Eye (tissue), 1 donor: ENCODE data around the gene SNED1.

Experiments used
- DNase-seq: peaks from one replicate; pipeline ENCODE4 v3.0.0-alpha.2; 2015

SNED1 gene

DNA sequence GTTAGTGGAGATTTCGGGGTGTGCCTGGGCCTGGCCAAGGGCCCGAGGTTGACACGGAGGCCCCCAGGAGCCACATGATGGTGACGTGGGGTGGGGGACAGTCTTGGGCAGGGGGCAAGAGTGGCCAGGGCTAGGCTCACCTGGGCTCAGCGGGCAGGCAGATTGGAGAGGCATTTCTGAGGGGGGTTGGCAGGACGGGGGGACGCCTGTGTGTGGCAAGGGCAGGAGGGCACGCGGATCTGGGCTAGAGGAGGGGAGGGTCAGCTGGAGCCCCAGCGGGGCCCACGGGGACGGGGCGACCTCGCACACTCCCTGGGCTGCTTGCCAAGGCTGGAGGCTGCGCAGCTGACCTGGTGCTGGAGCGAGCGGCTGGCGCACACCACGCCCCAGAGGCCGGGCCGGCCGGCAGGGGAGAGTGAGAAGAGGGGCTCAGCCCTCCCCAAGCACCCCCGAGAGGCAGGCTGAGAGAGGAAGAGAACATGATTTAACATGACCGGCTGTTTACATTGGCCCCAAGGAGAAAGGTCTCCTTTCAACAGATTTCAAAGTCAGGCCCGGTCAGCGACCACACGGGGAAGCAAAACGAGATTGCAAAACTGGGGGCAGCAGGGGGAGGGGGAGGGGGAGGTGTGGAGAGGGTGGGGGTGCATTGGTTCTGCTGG, 38.0 kb upstream of the SNED1 start:
- DNase-seq = peak; percentile 85

- DNase-seq = peak; percentile 87
Measured at GRCh38 chr2:240960971-240961876, 37.2 kb upstream of the SNED1 start.

- peak; percentile 53 for DNase-seq
Measured at GRCh38 chr2:240961910-240962299, 36.5 kb upstream of the SNED1 start.

GRCh38 chr2:240962300-240963064, 35.9 kb upstream of the SNED1 start:
- peak; percentile 79 for DNase-seq

- DNase-seq = no peak
Measured at GRCh38 chr2:240963065-240963867, 35.2 kb upstream of the SNED1 start.

GRCh38 chr2:240963868-240964703, 34.3 kb upstream of the SNED1 start:
- DNase-seq = no peak

- DNase-seq = no peak
Measured at GRCh38 chr2:240964704-240965295, 33.6 kb upstream of the SNED1 start.

DNA sequence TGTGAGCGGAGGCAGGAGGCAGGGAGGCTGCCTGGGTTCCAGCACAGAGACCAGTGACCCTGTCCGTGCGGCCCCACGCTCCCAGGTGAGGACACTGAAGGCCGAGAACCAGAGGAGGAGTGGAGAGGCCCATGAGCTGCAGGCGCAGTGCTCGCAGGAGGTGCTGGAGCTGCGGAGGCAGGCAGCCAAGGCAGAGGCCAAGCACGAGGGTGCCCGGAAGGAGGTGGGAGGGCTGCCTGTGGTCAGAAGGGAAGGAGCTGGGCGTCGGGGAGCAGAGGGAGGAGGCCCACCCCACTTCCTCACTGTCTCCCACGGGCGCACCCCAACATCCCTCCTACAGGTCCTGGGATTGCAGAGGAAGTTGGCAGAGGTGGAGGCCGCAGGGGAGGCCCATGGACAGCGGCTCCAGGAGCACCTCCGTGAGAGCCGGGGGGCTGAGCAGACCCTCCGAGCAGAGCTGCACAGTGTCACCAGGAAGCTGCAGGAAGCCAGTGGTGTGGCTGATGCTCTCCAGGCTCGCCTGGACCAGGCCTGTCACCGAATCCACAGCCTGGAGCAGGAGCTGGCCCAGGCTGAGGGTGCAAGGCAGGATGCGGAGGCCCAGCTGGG, 33.0 kb upstream of the SNED1 start:
- no peak for DNase-seq

- DNase-seq = no peak
Measured at GRCh38 chr2:240965905-240966456, 32.4 kb upstream of the SNED1 start.

- DNase-seq = no peak
Measured at GRCh38 chr2:240966457-240966905, 31.9 kb upstream of the SNED1 start.

GRCh38 chr2:240966906-240967680, 31.3 kb upstream of the SNED1 start:
- DNase-seq = no peak

GRCh38 chr2:240967681-240968621, 30.5 kb upstream of the SNED1 start:
- DNase-seq = no peak

DNA sequence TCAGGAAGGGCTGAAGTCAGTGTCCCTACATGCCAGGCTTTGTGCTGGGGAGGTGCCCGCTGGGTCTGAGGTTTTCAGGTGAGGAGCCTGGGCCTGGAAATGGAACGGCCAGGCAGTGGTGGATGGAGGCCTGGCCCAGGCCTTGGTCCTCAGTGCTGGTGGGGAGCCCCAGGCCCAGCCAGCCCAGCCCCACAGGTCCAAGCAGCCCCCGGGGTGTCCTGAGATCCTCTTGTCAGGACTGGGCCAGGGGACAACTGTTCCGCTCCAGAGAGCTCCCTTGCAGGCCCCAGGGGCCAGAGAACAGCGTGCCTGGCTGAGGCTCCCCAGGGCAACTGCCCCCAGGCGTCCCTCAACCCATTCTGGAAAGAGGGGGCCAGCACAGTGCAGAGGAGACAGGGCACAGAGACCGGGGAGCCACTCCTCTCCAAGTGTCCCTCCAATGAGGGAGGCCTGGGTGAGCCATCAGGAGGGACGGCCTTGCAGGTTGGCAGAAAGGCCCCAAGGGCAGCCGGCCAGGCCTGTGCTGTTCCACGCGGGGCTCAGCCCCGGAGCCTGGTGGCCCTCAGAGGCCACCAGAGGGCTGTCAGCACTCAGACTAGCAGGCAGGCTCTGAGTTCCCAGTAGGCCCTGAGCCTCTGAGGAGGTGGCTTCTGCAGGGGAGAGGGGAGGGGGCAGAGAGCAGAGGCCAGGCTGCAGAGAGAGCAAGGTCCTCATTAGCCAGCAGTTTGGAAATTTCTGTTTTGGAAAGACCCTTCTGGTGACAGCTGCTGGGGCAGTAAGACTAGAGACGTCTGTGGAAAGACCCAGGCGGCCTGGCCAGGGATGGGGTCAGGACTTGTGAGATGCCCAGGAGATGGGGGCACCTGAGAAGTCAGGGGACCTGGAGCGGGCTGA, 29.4 kb upstream of the SNED1 start:
- DNase-seq = peak; percentile 31

DNA sequence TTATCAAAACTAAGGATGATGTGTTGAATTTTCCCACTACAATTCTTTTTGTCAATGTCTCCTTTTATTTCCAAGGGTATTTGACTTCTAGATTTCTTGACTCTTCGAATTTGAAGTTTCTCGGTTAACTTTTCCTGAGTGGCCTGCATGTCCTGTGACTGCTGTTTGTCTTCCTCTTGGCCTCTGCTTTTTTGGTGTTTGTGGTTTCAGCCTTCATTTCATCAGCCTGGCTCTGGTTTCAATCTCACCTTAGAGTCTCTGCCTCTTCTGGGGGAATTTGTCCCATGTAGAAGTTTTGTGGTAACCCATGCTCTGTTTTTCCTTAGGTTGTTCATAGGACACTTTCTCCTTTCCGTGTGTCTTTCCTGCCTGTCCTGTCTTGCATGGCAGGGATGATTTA, 28.3 kb upstream of the SNED1 start:
- DNase-seq = no peak

- no peak for DNase-seq
Measured at GRCh38 chr2:240970816-240971215, 27.6 kb upstream of the SNED1 start.

DNA sequence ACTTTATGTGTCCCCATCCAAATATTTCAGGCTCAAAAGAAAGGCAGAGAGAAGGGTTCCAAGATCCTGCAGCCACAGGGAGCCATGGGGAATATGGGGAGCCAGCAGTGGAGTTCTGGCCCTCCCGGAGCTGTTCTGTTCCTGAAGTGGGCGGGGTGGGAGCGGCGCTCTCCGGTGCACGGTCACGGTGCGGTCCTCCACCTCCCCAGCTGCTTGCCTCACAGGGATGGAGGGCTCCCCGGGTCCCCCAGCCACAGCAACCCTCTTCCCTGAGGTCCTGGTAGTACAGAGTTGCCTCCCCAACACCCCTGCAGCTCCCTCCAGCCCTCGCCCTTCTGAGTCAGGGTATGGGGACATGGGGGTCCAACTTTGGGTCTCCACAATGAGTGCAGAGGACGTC, 26.2 kb upstream of the SNED1 start:
- DNase-seq = no peak
